Activated CD4-positive, alpha-beta T cell treated with anti-CD3 and anti-CD28 coated beads for 1 hour (primary cell): ENCODE results near the gene CDK17.
"Not testable (repeated sequence)": the region's sequence is repeated elsewhere in the genome, so short reads cannot be mapped to it uniquely, and the experiment has no call there.

Experiments used
- DNase-seq: peaks from one replicate; pipeline ENCODE4 v3.0.0-alpha.2; 2020

Gene CDK17

GRCh38 chr12:96352161-96352835 is 47.9 kb downstream of the CDK17 start:
- no peak for DNase-seq

- no peak for DNase-seq
Measured at GRCh38 chr12:96350982-96351381, 49.3 kb downstream of the CDK17 start.

- no peak for DNase-seq
Measured at GRCh38 chr12:96347130-96347699, 53.0 kb downstream of the CDK17 start.

GRCh38 chr12:96346716-96347115 is 53.5 kb downstream of the CDK17 start:
- not testable (repeated sequence) for DNase-seq

- no peak for DNase-seq
Measured at GRCh38 chr12:96344124-96344695, 56.0 kb downstream of the CDK17 start.

GRCh38 chr12:96343347-96343954 is 56.8 kb downstream of the CDK17 start:
- DNase-seq, result no peak

- DNase-seq, result not testable (repeated sequence)
Measured at GRCh38 chr12:96339666-96340065, 60.6 kb downstream of the CDK17 start.

GRCh38 chr12:96338852-96339471 is 61.3 kb downstream of the CDK17 start:
- no peak for DNase-seq

GRCh38 chr12:96337953-96338352 is 62.3 kb downstream of the CDK17 start:
- DNase-seq, result no peak

- DNase-seq, result no peak
Measured at GRCh38 chr12:96336489-96336888, 63.8 kb downstream of the CDK17 start.

- no peak for DNase-seq
Measured at GRCh38 chr12:96335270-96335669, 65.0 kb downstream of the CDK17 start.

GRCh38 chr12:96334502-96334901 is 65.7 kb downstream of the CDK17 start:
- DNase-seq, result no peak

- no peak for DNase-seq
Measured at GRCh38 chr12:96329545-96329944, 70.7 kb downstream of the CDK17 start.

- DNase-seq, result no peak
Measured at GRCh38 chr12:96329018-96329417, 71.2 kb downstream of the CDK17 start.

- no peak for DNase-seq
Measured at GRCh38 chr12:96327889-96328288, 72.3 kb downstream of the CDK17 start.

- no peak for DNase-seq
Measured at GRCh38 chr12:96327346-96327745, 72.9 kb downstream of the CDK17 start.

GRCh38 chr12:96326628-96327227 is 73.5 kb downstream of the CDK17 start:
- DNase-seq, result no peak

- no peak for DNase-seq
Measured at GRCh38 chr12:96323906-96324305, 76.3 kb downstream of the CDK17 start.

- no peak for DNase-seq
Measured at GRCh38 chr12:96322720-96323119, 77.5 kb downstream of the CDK17 start.

- DNase-seq, result no peak
Measured at GRCh38 chr12:96321941-96322340, 78.3 kb downstream of the CDK17 start.

- DNase-seq, result not testable (repeated sequence)
Measured at GRCh38 chr12:96317801-96318200, 82.4 kb downstream of the CDK17 start.

GRCh38 chr12:96315741-96316481 is 84.3 kb downstream of the CDK17 start:
- DNase-seq, result not testable (repeated sequence)
